H9 (cell line): ENCODE results near the gene AGTRAP. TPM values are rescaled to one million over a fixed set of nuclear protein-coding genes. Genes with fewer than 3 reads are reported as not detected.

ENCODE experiments used
- DNase-seq: peaks from one replicate; pipeline ENCODE4 v3.0.0-alpha.2; 2017
- H2AFZ ChIP-seq: one replicate; pipeline ENCODE4 v1.6.1; 2013; ENCODE audit warnings: mild to moderate bottlenecking, low read length, control low read depth, moderate library complexity
- H2AK5ac ChIP-seq: 2 replicates; pipeline ENCODE4 v1.6.1; 2013; ENCODE audit warnings: low read length, control low read depth, mixed read lengths; ENCODE audit not compliant: insufficient read length
- H2BK120ac ChIP-seq: one replicate; pipeline ENCODE4 v1.6.1; 2013; ENCODE audit warnings: low read depth, mild to moderate bottlenecking, low read length, control low read depth, inconsistent platforms; ENCODE audit not compliant: poor library complexity, severe bottlenecking
- H2BK12ac ChIP-seq: 2 replicates; pipeline ENCODE4 v1.6.1; 2013; ENCODE audit warnings: low read length, control low read depth, mixed read lengths, low read depth; ENCODE audit not compliant: insufficient read length
- H2BK15ac ChIP-seq: 2 replicates; pipeline ENCODE4 v1.6.1; 2013; ENCODE audit warnings: low read depth, low read length, control low read depth
- H2BK20ac ChIP-seq: one replicate; pipeline ENCODE4 v1.6.1; 2013; ENCODE audit warnings: low read depth, mild to moderate bottlenecking, low read length, control low read depth, inconsistent platforms; ENCODE audit not compliant: poor library complexity, severe bottlenecking
- H2BK5ac ChIP-seq: 2 replicates; pipeline ENCODE4 v1.6.1; 2013; ENCODE audit warnings: low read length, control low read depth, mixed read lengths; ENCODE audit not compliant: insufficient read length
- H3K14ac ChIP-seq: 2 replicates; pipeline ENCODE4 v1.6.1; 2013; ENCODE audit warnings: low read length, control low read depth; ENCODE audit not compliant: insufficient read depth
- H3K18ac ChIP-seq: 2 replicates; pipeline ENCODE4 v1.6.1; 2013; ENCODE audit warnings: low read depth, mild to moderate bottlenecking, mixed read lengths, low read length, control low read depth; ENCODE audit not compliant: insufficient read length
- H3K23ac ChIP-seq: 2 replicates; pipeline ENCODE4 v1.6.1; 2013; ENCODE audit warnings: low read length, control low read depth, mixed read lengths, low read depth; ENCODE audit not compliant: insufficient read length
- H3K23me2 ChIP-seq: 2 replicates; pipeline ENCODE4 v1.6.1; 2013; ENCODE audit warnings: low read depth, mild to moderate bottlenecking, mixed read lengths, low read length, control low read depth; ENCODE audit not compliant: insufficient read length, poor library complexity, severe bottlenecking
- H3K27ac ChIP-seq: 2 replicates; pipeline ENCODE4 v1.5.1; 2013; ENCODE audit warnings: low read length, control low read depth, mixed read lengths, low read depth; ENCODE audit not compliant: insufficient read length
- H3K27me3 ChIP-seq: 2 replicates; pipeline ENCODE4 v1.6.1; 2013; ENCODE audit warnings: low read length, control low read depth, inconsistent platforms; ENCODE audit not compliant: insufficient read depth
- H3K4ac ChIP-seq: 2 replicates; pipeline ENCODE4 v1.6.1; 2013; ENCODE audit warnings: low read depth, mild to moderate bottlenecking, control low read depth, inconsistent platforms, low read length, moderate library complexity
- H3K4me1 ChIP-seq: 2 replicates; pipeline ENCODE4 v1.6.1; 2013; ENCODE audit warnings: low read length, control low read depth, inconsistent platforms; ENCODE audit not compliant: insufficient read depth
- H3K4me2 ChIP-seq: 2 replicates; pipeline ENCODE4 v1.6.1; 2013; ENCODE audit warnings: low read length, control low read depth, mixed read lengths; ENCODE audit not compliant: insufficient read length, insufficient read depth
- H3K56ac ChIP-seq: 2 replicates; pipeline ENCODE4 v1.6.1; 2013; ENCODE audit warnings: low read depth, mild to moderate bottlenecking, mixed read lengths, low read length, control low read depth; ENCODE audit not compliant: insufficient read length
- H3K79me1 ChIP-seq: 2 replicates; pipeline ENCODE4 v1.6.1; 2013; ENCODE audit warnings: low read depth, mild to moderate bottlenecking, moderate library complexity, low read length, control low read depth, inconsistent platforms; ENCODE audit not compliant: insufficient read depth, poor library complexity, severe bottlenecking
- H3K79me2 ChIP-seq: 2 replicates; pipeline ENCODE4 v1.6.1; 2013; ENCODE audit warnings: low read length, control low read depth, inconsistent platforms; ENCODE audit not compliant: insufficient read depth
- H3K9ac ChIP-seq: 2 replicates; pipeline ENCODE4 v1.6.1; 2013; ENCODE audit warnings: low read length, control low read depth, mixed read lengths; ENCODE audit not compliant: insufficient read length; ENCODE audit errors: extremely low read depth
- H3K9me3 ChIP-seq: one replicate; pipeline ENCODE4 v1.6.1; 2013; ENCODE audit warnings: low read depth, low read length, inconsistent platforms; ENCODE audit not compliant: control insufficient read depth
- H3T11ph ChIP-seq: one replicate; pipeline ENCODE4 v1.6.1; 2013; ENCODE audit warnings: mild to moderate bottlenecking, low read length, control low read depth, inconsistent platforms
- H4K20me1 ChIP-seq: one replicate; pipeline ENCODE4 v1.6.1; 2013; ENCODE audit not compliant: control insufficient read depth, insufficient read length, insufficient read depth
- H4K5ac ChIP-seq: 2 replicates; pipeline ENCODE4 v1.6.1; 2013; ENCODE audit warnings: low read depth, mild to moderate bottlenecking, mixed read lengths, low read length, control low read depth; ENCODE audit not compliant: insufficient read length
- H4K8ac ChIP-seq: replicated peaks from 2 replicates; pipeline ENCODE4 v1.6.1; 2013; ENCODE audit warnings: low read length, control low read depth, mixed read lengths, low read depth; ENCODE audit not compliant: insufficient read length
- H4K91ac ChIP-seq: 2 replicates; pipeline ENCODE4 v1.6.1; 2013; ENCODE audit warnings: low read depth, mild to moderate bottlenecking, moderate library complexity, mixed read lengths, low read length, control low read depth; ENCODE audit not compliant: insufficient read length
- H3K27ac Mint-ChIP-seq, 3 experiments: 2 replicates in 2 of 3; 3 replicates in 1 of 3; pipeline ENCODE4 v1.8.0; 2020 to 2021; ENCODE audit warnings: mixed read lengths in 3 of 3, mild to moderate bottlenecking in 1 of 3, moderate library complexity in 1 of 3
- H3K27me3 Mint-ChIP-seq: 2 replicates; pipeline ENCODE4 v1.8.0; 2021; ENCODE audit warnings: low read depth, mild to moderate bottlenecking, moderate library complexity, mixed read lengths
- H3K36me3 Mint-ChIP-seq, 3 experiments: 2 replicates in 2 of 3; 3 replicates in 1 of 3; pipeline ENCODE4 v1.8.0; 2020 to 2021; ENCODE audit warnings: low read depth in 3 of 3, mixed read lengths in 3 of 3; ENCODE audit not compliant: insufficient read depth in 1 of 3
- H3K4me1 Mint-ChIP-seq, 2 experiments: 2 replicates each; pipeline ENCODE4 v1.8.0; 2020; ENCODE audit warnings: mixed read lengths in 2 of 2
- H3K4me3 Mint-ChIP-seq, 2 experiments: 2 replicates in 1 of 2; 3 replicates in 1 of 2; pipeline ENCODE4 v1.8.0; 2020 to 2021; ENCODE audit warnings: mild to moderate bottlenecking in 2 of 2, mixed read lengths in 2 of 2, moderate library complexity in 1 of 2
- H3K9me3 Mint-ChIP-seq, 2 experiments: 2 replicates in 1 of 2; 3 replicates in 1 of 2; pipeline ENCODE4 v1.8.0; 2020; ENCODE audit warnings: mild to moderate bottlenecking in 2 of 2, mixed read lengths in 2 of 2, moderate library complexity in 1 of 2
- WGBS: extraction: QIAGEN DNeasy Blood & Tissue Kit; methylation state at CpG from one replicate; pipeline ENCODE4 v1.1.7; 2013; ENCODE audit warnings: missing lambda C conversion rate, low lambda C conversion rate, mixed read lengths; ENCODE audit not compliant: insufficient read length; ENCODE audit errors: extremely low coverage; 5-methylcytosine and 5-hydroxymethylcytosine counted together
- total RNA-seq: library from RNA; stranded (reverse); gene quantifications from 2 replicates; pipeline ENCODE4 v1.2.1, GENCODE V29; 2021
- TF ChIP-seq, protein P1 (sequence below): fragments of 200-600 bp; sonication (generic); conservative IDR thresholded peaks from 3 replicates; pipeline ENCODE4 v1.8.0; 2021; ENCODE audit warnings: antibody characterized with exemption, mild to moderate bottlenecking

AGTRAP gene
- total RNA-seq, 1 experiment from 2014 or later = 60.9 TPM

DNA sequence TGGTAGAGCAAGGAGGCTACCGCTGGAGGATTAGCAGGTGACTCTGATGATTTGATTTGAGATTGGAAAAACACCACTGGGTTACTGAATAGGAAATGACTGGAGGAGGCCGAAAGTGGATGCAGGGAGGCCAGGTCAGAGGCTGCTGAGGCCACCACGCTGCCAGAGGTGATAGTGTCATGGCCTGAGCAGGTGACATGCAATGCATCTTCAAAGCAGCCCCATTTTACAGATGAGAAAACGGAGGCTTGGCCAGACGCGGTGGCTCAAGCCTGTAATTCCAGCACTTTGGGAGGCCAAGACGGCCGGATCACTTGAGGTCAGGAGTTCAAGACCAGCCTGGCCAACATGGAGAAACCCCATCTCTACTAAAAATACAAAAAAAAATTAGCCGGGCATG, 38.8 kb downstream of the AGTRAP start:
- H3K27ac ChIP-seq = no peak overlapping the region
- H4K91ac ChIP-seq = no peak overlapping the region
- H3K14ac ChIP-seq = no peak overlapping the region
- H2BK120ac ChIP-seq = no peak overlapping the region
- H2BK5ac ChIP-seq = no peak overlapping the region
- TF ChIP-seq, protein P1, sequence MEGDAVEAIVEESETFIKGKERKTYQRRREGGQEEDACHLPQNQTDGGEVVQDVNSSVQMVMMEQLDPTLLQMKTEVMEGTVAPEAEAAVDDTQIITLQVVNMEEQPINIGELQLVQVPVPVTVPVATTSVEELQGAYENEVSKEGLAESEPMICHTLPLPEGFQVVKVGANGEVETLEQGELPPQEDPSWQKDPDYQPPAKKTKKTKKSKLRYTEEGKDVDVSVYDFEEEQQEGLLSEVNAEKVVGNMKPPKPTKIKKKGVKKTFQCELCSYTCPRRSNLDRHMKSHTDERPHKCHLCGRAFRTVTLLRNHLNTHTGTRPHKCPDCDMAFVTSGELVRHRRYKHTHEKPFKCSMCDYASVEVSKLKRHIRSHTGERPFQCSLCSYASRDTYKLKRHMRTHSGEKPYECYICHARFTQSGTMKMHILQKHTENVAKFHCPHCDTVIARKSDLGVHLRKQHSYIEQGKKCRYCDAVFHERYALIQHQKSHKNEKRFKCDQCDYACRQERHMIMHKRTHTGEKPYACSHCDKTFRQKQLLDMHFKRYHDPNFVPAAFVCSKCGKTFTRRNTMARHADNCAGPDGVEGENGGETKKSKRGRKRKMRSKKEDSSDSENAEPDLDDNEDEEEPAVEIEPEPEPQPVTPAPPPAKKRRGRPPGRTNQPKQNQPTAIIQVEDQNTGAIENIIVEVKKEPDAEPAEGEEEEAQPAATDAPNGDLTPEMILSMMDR = no peak
- no peaks in the 10 kb centered on the region for H3K23me2 ChIP-seq
- no CpG with 5 or more reads among the region's 9 CpGs for WGBS
- DNase-seq = no peak
- H2BK15ac ChIP-seq = no peak overlapping the region
- Mint-ChIP-seq H3K27me3 (peaks cover 2% of the 10 kb centered on the region; the same call in 1 of the 2 replicates), H3K4me1 (no peaks in the 10 kb centered on the region), H3K27ac (no peak overlapping the region; a peak in 1 of 7 replicates), H3K9me3 (no peaks in the 10 kb centered on the region), H3K4me3 (no peak overlapping the region), H3K36me3 (no peaks in the 10 kb centered on the region)
- no peaks in the 10 kb centered on the region for H4K20me1 ChIP-seq
- no peaks in the 10 kb centered on the region for H3K9me3 ChIP-seq
- no peak overlapping the region for H4K5ac ChIP-seq
- H3K79me2 ChIP-seq = no peaks in the 10 kb centered on the region
- no peaks in the 10 kb centered on the region for H3K79me1 ChIP-seq
- no peak overlapping the region for H3K56ac ChIP-seq
- no peak overlapping the region for H3K18ac ChIP-seq
- no peak overlapping the region for H2BK12ac ChIP-seq
- H2BK20ac ChIP-seq = no peak overlapping the region
- no peak overlapping the region for H3K4me2 ChIP-seq
- no peaks in the 10 kb centered on the region for H3K27me3 ChIP-seq
- H2AK5ac ChIP-seq = no peak overlapping the region
- H4K8ac ChIP-seq = no peak overlapping the region
- no peak overlapping the region for H3K9ac ChIP-seq
- no peaks in the 10 kb centered on the region for H3K4me1 ChIP-seq
- H3K23ac ChIP-seq = no peak overlapping the region
- no peak overlapping the region for H3T11ph ChIP-seq
- no peak overlapping the region for H2AFZ ChIP-seq
- H3K4ac ChIP-seq = no peak overlapping the region
